ENCODE measurements around the gene PTPRN2.

GRCh38 chr7:157851501-157852067 lies 736.0 kb downstream of the PTPRN2 start:
- TF ChIP-seq CTCF (IDR thresholded peaks at IDR 0.05) (no peak), TEAD4 (IDR thresholded peaks at IDR 0.05; ENCODE audit: borderline replicate concordance, insufficient read depth) (no peak)
